WERI-Rb-1 (cell line): ENCODE results near the gene STIM1.
A peak's percentile ranks its signal among the peaks of the same experiment; 100 is the strongest.

ENCODE experiments used
- DNase-seq: peaks from one replicate; pipeline ENCODE4 v3.0.0-alpha.2; 2020
- H3K27ac ChIP-seq: fragments of 250-450 bp; sonication (Bioruptor Pico); 2 replicates; pipeline ENCODE4 v1.5.1; 2020; ENCODE audit warnings: mild to moderate bottlenecking, moderate library complexity
- H3K27me3 ChIP-seq: fragments of 250-450 bp; sonication (Bioruptor Pico); 2 replicates; pipeline ENCODE4 v1.5.1; 2021; ENCODE audit warnings: mild to moderate bottlenecking, low read depth, moderate library complexity; ENCODE audit not compliant: insufficient read depth, severe bottlenecking
- H3K36me3 ChIP-seq: fragments of 250-450 bp; sonication (Bioruptor Pico); 2 replicates; pipeline ENCODE4 v1.5.1; 2020; ENCODE audit warnings: mild to moderate bottlenecking, moderate library complexity
- H3K4me3 ChIP-seq: 2 replicates; pipeline ENCODE4 v1.5.1; 2011; ENCODE audit warnings: low read depth, mild to moderate bottlenecking, control low read depth, low read length
- H3K9me3 ChIP-seq: fragments of 250-450 bp; sonication (Bioruptor Pico); 2 replicates; pipeline ENCODE4 v1.5.1; 2021; ENCODE audit warnings: mild to moderate bottlenecking, moderate library complexity; ENCODE audit not compliant: severe bottlenecking
- TF ChIP-seq, protein P1 (sequence below): IDR thresholded peaks from 2 replicates; pipeline ENCODE4 v1.5.1; 2011; ENCODE audit warnings: low read depth, mild to moderate bottlenecking, control low read depth, inconsistent platforms, low read length

STIM1 gene

DNA sequence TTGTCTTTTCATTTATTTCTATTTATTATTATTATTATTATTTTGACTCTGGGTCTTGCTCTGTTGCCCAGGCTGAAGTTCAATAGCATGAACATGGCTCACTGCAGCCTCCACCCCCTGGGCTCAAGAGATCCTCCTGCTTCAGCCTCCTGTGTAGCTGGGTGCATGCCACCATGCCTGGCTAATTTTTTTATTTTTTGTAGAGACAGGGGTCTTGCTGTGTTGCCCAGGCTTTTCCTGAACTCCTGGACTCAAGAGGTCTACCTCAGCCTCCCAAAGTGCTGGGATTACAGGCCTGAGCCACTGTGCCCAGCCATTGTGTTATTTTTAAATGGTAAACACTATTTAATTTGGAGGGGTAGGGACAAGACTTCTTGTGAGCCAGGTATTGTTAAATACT, 215.9 kb downstream of the STIM1 start:
- Histone ChIP-seq H3K9me3 (no peaks in the 10 kb centered on the region), H3K27ac (no peak overlapping the region), H3K27me3 (no peaks in the 10 kb centered on the region), H3K4me3 (no peak overlapping the region), H3K36me3 (no peaks in the 10 kb centered on the region)
- TF ChIP-seq, protein P1, sequence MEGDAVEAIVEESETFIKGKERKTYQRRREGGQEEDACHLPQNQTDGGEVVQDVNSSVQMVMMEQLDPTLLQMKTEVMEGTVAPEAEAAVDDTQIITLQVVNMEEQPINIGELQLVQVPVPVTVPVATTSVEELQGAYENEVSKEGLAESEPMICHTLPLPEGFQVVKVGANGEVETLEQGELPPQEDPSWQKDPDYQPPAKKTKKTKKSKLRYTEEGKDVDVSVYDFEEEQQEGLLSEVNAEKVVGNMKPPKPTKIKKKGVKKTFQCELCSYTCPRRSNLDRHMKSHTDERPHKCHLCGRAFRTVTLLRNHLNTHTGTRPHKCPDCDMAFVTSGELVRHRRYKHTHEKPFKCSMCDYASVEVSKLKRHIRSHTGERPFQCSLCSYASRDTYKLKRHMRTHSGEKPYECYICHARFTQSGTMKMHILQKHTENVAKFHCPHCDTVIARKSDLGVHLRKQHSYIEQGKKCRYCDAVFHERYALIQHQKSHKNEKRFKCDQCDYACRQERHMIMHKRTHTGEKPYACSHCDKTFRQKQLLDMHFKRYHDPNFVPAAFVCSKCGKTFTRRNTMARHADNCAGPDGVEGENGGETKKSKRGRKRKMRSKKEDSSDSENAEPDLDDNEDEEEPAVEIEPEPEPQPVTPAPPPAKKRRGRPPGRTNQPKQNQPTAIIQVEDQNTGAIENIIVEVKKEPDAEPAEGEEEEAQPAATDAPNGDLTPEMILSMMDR = no peak
- no peak for DNase-seq

DNA sequence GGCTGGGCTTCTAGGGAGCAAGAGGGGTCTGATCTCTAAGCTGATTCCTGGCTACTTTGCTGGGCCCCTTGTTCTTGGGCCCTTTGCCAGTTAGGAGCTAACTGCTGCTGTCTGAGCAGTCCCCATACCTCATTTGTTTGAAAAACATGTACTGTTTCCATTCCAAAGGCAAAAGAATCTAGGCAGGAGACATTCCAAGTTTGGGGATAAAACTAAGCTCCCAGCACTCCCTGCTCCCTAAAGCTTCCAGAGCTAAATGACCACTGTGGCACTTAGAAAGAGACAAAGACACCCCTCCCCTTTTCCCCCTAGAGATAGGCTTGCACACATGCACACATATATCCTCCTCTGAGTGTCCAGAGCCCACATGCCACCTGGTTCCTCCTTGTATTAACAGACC, 216.4 kb downstream of the STIM1 start:
- TF ChIP-seq, protein P1 = no peak

GRCh38 chr11:4072668-4073285, 217.3 kb downstream of the STIM1 start:
- Histone ChIP-seq H3K4me3 (no peak overlapping the region), H3K27me3 (no peaks in the 10 kb centered on the region), H3K36me3 (no peaks in the 10 kb centered on the region), H3K9me3 (no peaks in the 10 kb centered on the region), H3K27ac (no peak overlapping the region)
- TF ChIP-seq, protein P1 = peak; percentile 77
- peak; percentile 50 for DNase-seq

More for the DNA sequence above, 216.4 kb downstream of the STIM1 start:
- H3K27me3 ChIP-seq = no peaks in the 10 kb centered on the region
- peak; percentile 19 for DNase-seq
- no peak overlapping the region for H3K4me3 ChIP-seq
- no peak overlapping the region for H3K27ac ChIP-seq
- H3K9me3 ChIP-seq = no peaks in the 10 kb centered on the region
- H3K36me3 ChIP-seq = no peaks in the 10 kb centered on the region

- Histone ChIP-seq H3K4me3 (no peak overlapping the region), H3K27ac (no peak overlapping the region), H3K36me3 (no peaks in the 10 kb centered on the region), H3K27me3 (no peaks in the 10 kb centered on the region), H3K9me3 (no peaks in the 10 kb centered on the region)
- DNase-seq = no peak
- TF ChIP-seq, protein P1 = no peak
These were observed 218.8 kb downstream of the STIM1 start for GRCh38 chr11:4074266-4074665.

DNA sequence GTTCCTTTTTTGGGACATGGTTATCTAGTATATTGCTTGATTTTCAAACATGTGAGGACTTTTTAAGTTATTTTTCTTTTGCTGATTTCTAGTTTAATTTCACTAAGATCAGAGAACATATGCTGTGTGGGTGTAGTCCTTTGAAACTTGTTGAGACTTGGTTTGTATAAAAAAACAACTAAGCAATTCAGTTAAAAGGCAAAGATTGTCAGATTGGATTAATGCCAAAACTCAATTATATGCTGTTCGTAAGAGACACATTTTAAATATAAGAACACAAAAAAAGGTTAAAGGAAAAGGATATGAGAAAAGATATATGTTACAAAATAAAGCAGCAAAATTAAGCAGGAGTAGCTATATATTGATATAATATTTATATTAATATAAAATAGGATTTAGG, 221.3 kb downstream of the STIM1 start:
- TF ChIP-seq, protein P1 = no peak
- H3K27ac ChIP-seq = no peak overlapping the region
- no peaks in the 10 kb centered on the region for H3K36me3 ChIP-seq
- H3K9me3 ChIP-seq = no peaks in the 10 kb centered on the region
- no peak for DNase-seq
- no peaks in the 10 kb centered on the region for H3K27me3 ChIP-seq
- no peak overlapping the region for H3K4me3 ChIP-seq

GRCh38 chr11:4083198-4083597, 227.7 kb downstream of the STIM1 start:
- TF ChIP-seq, protein P1 = no peak
- H3K36me3 ChIP-seq = peaks cover 5% of the 10 kb centered on the region

More at GRCh38 chr11:4083198-4083597, 227.7 kb downstream of the STIM1 start:
- no peak for DNase-seq
- H3K27me3 ChIP-seq = no peaks in the 10 kb centered on the region
- H3K27ac ChIP-seq = no peak overlapping the region; the same call in 1 of the 2 replicates
- no peak overlapping the region for H3K4me3 ChIP-seq
- no peaks in the 10 kb centered on the region for H3K9me3 ChIP-seq
